ENCODE measurements around the gene MCC. TPM values are rescaled to one million over a fixed set of nuclear protein-coding genes. Genes with fewer than 3 reads are reported as not detected.
"Not testable (repeated sequence)": the region's sequence is repeated elsewhere in the genome, so short reads cannot be mapped to it uniquely, and the experiment has no call there.

MCC gene
- total RNA-seq, 4 donors from 2014 or later, result 17.0 to 24.8 (median 21.0) TPM

GRCh38 chr5:113427871-113428574, 60.2 kb downstream of the MCC start:
- no peak overlapping the region for H3K4me3 ChIP-seq
- H3K4me1 ChIP-seq, result no peaks in the 10 kb centered on the region
- no peaks in the 10 kb centered on the region for H3K9me3 ChIP-seq
- WGBS, result 73% methylated on average over 3 of the region's 3 CpGs
- no peaks in the 10 kb centered on the region for H3K36me3 ChIP-seq
- intact Hi-C loops (cut with DNase I), result no loop called here
- TF ChIP-seq POLR2A (IDR thresholded peaks at IDR 0.05; ENCODE audit: low read depth), result no peak
- no peak for TF ChIP-seq POLR2AphosphoS5 (IDR thresholded peaks at IDR 0.05)
- TF ChIP-seq CTCF (IDR thresholded peaks at IDR 0.05), result no peak
- no peak for TF ChIP-seq EP300 (IDR thresholded peaks at IDR 0.05)
- no peak overlapping the region for H3K27ac ChIP-seq (replicated peaks in 1 of 4)
- no peak for DNase-seq (ENCODE audit: extremely low spot score)
- no peaks in the 10 kb centered on the region for H3K27me3 ChIP-seq

GRCh38 chr5:113425909-113426308, 62.3 kb downstream of the MCC start:
- intact Hi-C loops (cut with DNase I), result no loop called here

GRCh38 chr5:113421693-113422092, 66.6 kb downstream of the MCC start:
- Histone ChIP-seq H3K27me3 (no peaks in the 10 kb centered on the region), H3K4me3 (no peak overlapping the region), H3K4me1 (no peaks in the 10 kb centered on the region), H3K27ac (replicated peaks in 1 of 4) (no peak overlapping the region), H3K36me3 (no peaks in the 10 kb centered on the region), H3K9me3 (no peaks in the 10 kb centered on the region)
- intact Hi-C loops (cut with DNase I), result no loop called here
- 87% methylated on average over 2 of the region's 2 CpGs for WGBS
- no peak for DNase-seq (ENCODE audit: extremely low spot score)
- TF ChIP-seq POLR2AphosphoS5 (IDR thresholded peaks at IDR 0.05) (no peak), POLR2A (IDR thresholded peaks at IDR 0.05; ENCODE audit: low read depth) (no peak), EP300 (IDR thresholded peaks at IDR 0.05) (no peak), CTCF (IDR thresholded peaks at IDR 0.05) (no peak)

More at GRCh38 chr5:113425909-113426308, 62.3 kb downstream of the MCC start:
- Histone ChIP-seq H3K4me1 (no peaks in the 10 kb centered on the region), H3K9me3 (no peaks in the 10 kb centered on the region), H3K4me3 (no peak overlapping the region), H3K36me3 (no peaks in the 10 kb centered on the region), H3K27me3 (no peaks in the 10 kb centered on the region), H3K27ac (replicated peaks in 1 of 4) (no peak overlapping the region)
- TF ChIP-seq EP300 (IDR thresholded peaks at IDR 0.05) (no peak), POLR2A (IDR thresholded peaks at IDR 0.05; ENCODE audit: low read depth) (no peak), CTCF (IDR thresholded peaks at IDR 0.05) (no peak), POLR2AphosphoS5 (IDR thresholded peaks at IDR 0.05) (no peak)
- no peak for DNase-seq (ENCODE audit: extremely low spot score)
- WGBS, result 100% methylated on average over 3 of the region's 3 CpGs

- no peaks in the 10 kb centered on the region for H3K9me3 ChIP-seq
- no peaks in the 10 kb centered on the region for H3K4me1 ChIP-seq
- DNase-seq (ENCODE audit: extremely low spot score), result no peak
- WGBS, result 89% methylated on average over 6 of the region's 6 CpGs
- H3K4me3 ChIP-seq, result no peak overlapping the region
- H3K27ac ChIP-seq (replicated peaks in 1 of 4), result no peak overlapping the region
- no peaks in the 10 kb centered on the region for H3K36me3 ChIP-seq
- intact Hi-C loops (cut with DNase I), result no loop called here
- no peaks in the 10 kb centered on the region for H3K27me3 ChIP-seq
- TF ChIP-seq CTCF (IDR thresholded peaks at IDR 0.05) (no peak), EP300 (IDR thresholded peaks at IDR 0.05) (no peak), POLR2A (IDR thresholded peaks at IDR 0.05; ENCODE audit: low read depth) (no peak), POLR2AphosphoS5 (IDR thresholded peaks at IDR 0.05) (no peak)
These were observed 82.7 kb downstream of the MCC start for GRCh38 chr5:113405530-113405929.

GRCh38 chr5:113404269-113404668, 84.0 kb downstream of the MCC start:
- Histone ChIP-seq H3K27ac (replicated peaks in 1 of 4) (no peak overlapping the region), H3K4me3 (no peak overlapping the region), H3K4me1 (no peaks in the 10 kb centered on the region), H3K27me3 (no peaks in the 10 kb centered on the region), H3K36me3 (no peaks in the 10 kb centered on the region), H3K9me3 (no peaks in the 10 kb centered on the region)
- TF ChIP-seq CTCF (IDR thresholded peaks at IDR 0.05) (no peak), EP300 (IDR thresholded peaks at IDR 0.05) (no peak), POLR2AphosphoS5 (IDR thresholded peaks at IDR 0.05) (no peak), POLR2A (IDR thresholded peaks at IDR 0.05; ENCODE audit: low read depth) (no peak)
- intact Hi-C loops (cut with DNase I), result no loop called here
- DNase-seq (ENCODE audit: extremely low spot score), result no peak
- 70% methylated on average over 2 of the region's 2 CpGs for WGBS

- WGBS, result 81% methylated on average over 4 of the region's 4 CpGs
- DNase-seq (ENCODE audit: extremely low spot score); H3K4me1 ChIP-seq; H3K36me3 ChIP-seq; H3K27ac ChIP-seq (replicated peaks in 1 of 4); H3K27me3 ChIP-seq; intact Hi-C loops (cut with DNase I); H3K4me3 ChIP-seq; H3K9me3 ChIP-seq: not testable (repeated sequence)
These were observed 90.3 kb downstream of the MCC start for GRCh38 chr5:113397986-113398385.
